Mucosa of gallbladder (tissue), 1 donor: Measurements from ENCODE around the gene TMEM39A. TPM values are rescaled to one million over a fixed set of nuclear protein-coding genes. Genes with fewer than 3 reads are reported as not detected.

ENCODE experiments used
- DNase-seq: peaks from one replicate; pipeline ENCODE4 v3.0.0-alpha.2; 2020; ENCODE audit warnings: low spot score
- total RNA-seq: library from RNA; stranded (reverse); gene quantifications from one replicate; pipeline ENCODE4 v1.2.1, GENCODE V29; 2021
- donor health status: DM: no; HTN: no; CAD: no.

Gene TMEM39A, protein sequence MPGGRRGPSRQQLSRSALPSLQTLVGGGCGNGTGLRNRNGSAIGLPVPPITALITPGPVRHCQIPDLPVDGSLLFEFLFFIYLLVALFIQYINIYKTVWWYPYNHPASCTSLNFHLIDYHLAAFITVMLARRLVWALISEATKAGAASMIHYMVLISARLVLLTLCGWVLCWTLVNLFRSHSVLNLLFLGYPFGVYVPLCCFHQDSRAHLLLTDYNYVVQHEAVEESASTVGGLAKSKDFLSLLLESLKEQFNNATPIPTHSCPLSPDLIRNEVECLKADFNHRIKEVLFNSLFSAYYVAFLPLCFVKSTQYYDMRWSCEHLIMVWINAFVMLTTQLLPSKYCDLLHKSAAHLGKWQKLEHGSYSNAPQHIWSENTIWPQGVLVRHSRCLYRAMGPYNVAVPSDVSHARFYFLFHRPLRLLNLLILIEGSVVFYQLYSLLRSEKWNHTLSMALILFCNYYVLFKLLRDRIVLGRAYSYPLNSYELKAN
- total RNA-seq: 35.3 TPM

DNA sequence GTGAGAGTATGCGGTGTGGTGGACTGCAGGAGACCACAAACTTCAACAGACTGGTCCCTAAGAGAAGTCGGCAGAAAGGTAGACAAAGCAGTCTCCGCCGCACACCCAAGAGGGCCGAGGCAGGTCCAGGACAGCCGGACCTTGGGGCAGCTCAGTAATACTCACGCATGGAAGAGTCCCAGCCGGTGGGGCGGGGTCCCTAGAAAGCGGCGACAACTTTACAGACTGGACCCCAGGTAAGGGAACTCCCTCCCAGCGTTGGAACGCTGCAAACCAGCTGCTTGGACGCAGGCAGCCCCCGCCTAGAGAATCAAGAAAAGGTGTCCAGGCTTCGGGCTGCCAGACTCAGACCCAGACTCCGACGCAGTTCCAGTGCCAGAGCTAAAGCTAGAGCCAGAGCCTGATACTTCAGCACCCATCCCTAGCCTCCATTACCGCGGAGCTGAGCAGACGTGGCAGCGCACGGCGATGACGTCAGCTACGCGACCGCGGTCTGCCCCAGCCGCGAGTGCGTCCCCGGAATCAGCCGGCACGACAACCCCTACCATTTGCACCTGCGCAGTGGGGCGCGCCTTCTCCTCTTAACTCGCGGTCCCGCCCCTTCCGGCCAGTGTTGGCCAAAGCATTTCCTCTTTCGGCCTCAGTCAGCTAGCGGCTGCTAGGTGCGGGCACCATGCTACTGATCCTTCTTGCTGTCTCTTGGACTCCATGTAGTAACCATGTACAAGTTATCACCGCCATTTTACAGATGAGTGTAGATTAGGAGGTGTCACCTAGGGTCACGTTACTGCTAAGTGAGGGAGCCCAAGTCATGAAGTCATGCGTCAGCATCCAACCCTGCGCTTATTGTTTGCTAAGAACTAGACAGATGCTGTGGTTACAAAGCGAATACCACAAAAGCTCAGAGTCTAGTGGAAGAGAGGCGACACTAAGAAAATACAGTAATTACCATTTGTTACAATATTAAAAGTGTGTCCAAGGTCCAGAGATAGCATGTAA, at the start of gene TMEM39A:
TMEM39A (minus strand) TSS at position 445 of the 999 bp plus-strand sequence. CDS start 1,541 bp downstream, outside the sequence.
- DNase-seq: peak; percentile 99

DNA sequence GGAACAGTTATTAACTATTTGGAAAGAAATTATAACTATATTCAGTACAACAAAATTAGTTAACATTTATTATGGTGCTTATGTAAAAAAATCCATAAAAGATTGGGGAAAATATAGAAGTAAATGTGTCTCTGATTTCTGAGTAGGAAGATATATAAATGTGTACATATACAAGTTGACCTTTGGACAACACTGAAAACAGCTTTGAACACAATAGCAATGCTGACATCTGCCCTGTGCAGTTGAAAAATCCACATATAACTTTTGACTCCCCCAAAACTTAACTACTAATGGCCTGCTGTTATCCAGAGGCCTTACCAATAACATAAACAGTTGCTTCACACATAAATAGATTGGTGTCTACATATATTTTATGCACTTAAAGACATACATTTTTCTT, 47.3 kb upstream of the TMEM39A start:
- no peak for DNase-seq

- no peak for DNase-seq
Measured at GRCh38 chr3:119508172-119508845, 44.9 kb upstream of the TMEM39A start.

- DNase-seq: no peak
Measured at GRCh38 chr3:119507404-119507803, 44.0 kb upstream of the TMEM39A start.

DNA sequence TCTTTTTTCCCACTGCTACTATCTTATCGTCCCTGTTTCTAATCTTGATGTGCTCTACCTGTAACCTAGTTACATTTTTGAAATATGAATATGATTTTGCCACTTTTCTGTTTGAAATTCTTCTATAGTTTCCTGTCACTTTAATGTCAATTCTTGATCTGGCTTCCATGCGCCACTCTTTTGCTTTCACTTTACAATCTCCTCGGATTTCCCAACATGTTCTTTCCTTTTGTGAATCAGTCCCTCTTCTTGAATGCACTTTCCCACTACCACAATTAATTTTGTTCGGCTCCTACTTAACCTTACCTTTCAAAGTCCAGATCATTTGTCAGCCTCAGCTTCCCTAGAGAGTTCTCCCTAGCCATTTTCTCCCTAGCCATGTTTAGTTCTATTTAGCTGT, 43.2 kb upstream of the TMEM39A start:
- DNase-seq: no peak

GRCh38 chr3:119500901-119501300, 37.5 kb upstream of the TMEM39A start:
- DNase-seq: no peak

DNA sequence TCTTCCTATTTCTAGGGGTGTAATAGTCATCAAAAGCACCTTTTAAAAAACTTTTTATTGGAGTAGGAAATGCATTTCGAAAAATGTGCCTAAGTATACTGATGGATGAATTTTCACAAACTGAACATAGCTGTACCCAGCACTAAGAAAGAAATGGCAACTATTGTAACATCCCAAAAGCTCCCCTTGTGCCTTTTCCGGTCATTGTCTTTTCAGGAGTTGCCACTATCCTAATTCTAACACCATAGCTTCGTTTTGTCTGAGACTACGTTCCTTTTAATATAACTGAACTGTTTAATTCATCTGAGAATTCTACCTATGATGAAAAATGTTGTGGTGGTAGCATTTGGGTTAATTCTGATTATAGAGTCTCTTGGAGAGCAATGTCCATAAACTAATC, 36.9 kb upstream of the TMEM39A start:
- DNase-seq: no peak

- DNase-seq: peak; percentile 97
Measured at GRCh38 chr3:119498186-119499011, 35.0 kb upstream of the TMEM39A start, which contains the start of gene TIMMDC1. Gene TIMMDC1, plus strand, starts transcription at chr3:119498547. Its CDS starts 187 bp downstream, at chr3:119498734.

- DNase-seq: no peak
Measured at GRCh38 chr3:119497820-119498185, 34.4 kb upstream of the TMEM39A start.

DNA sequence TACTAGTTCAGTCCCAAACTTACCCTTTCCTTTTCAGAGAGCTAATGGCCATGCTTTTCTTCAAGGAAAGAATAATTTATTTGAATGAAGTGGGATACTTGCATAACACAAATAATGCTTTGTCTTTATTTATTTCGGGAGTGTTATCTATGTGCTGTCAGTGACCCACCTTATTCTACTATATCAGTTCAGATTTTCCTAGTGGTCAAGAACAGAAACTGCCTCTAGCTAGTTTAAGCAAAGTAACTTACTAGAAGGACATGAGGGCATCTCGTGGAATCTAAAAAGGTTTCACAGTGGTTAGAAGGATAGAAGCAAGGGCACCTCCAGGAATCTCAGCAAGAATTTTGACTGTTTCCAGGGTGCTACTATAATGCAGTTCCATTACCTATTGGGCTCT, 31.2 kb upstream of the TMEM39A start:
- DNase-seq: no peak

DNA sequence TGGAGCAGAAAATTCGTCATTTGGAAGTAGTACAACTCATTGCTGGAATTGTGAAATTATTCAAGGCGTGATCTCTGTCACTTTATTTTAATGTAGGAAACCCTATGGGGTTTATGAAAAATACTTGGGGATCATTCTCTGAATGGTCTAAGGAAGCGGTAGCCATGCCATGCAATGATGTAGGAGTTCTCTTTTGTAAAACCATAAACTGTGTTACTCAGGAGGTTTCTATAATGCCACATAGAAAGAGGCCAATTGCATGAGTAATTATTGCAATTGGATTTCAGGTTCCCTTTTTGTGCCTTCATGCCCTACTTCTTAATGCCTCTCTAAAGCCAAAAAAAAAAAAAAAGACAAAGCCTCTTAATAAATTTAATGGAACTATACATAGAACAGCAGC, 29.4 kb upstream of the TMEM39A start:
- DNase-seq: no peak

DNA sequence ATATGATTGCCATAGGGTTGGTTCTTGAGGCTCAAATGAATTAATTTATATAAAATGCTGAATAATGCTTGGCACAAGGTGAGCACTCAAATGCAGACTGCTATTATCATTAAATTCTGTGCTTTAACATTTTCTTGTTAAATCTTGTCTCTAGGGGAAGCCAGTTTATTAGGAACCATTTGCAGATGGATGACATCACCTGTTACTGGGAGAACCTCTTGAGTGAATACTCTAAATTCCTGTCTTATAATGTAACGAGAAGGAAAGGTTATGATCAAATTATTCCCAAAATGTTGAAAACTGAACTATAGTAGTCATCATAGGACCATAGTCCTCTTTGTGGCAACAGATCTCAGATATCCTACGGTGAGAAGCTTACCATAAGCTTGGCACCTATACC, 28.7 kb upstream of the TMEM39A start:
- DNase-seq: no peak

- DNase-seq: no peak
Measured at GRCh38 chr3:119490153-119490552, 26.7 kb upstream of the TMEM39A start.

DNA sequence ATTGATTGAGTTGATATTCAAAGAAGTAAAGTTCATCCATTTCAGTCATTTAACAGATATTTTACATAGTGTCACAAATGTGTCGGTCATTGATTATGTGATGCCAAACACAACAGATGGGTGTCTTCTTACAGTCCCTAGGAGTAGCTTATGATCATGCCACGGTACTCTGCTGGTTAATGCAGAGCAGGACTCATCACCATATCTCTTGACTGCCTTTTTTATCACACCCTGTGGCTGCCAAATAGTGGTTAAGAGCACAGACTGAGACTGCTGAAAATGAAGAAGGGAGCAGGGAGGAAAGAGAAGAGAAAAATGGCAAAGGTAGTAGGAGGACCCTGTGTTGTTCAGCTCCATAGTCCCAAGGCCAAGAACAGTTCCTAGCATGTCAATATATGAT, 22.1 kb upstream of the TMEM39A start:
- DNase-seq: no peak

GRCh38 chr3:119483101-119483500, 19.7 kb upstream of the TMEM39A start:
- no peak for DNase-seq

DNA sequence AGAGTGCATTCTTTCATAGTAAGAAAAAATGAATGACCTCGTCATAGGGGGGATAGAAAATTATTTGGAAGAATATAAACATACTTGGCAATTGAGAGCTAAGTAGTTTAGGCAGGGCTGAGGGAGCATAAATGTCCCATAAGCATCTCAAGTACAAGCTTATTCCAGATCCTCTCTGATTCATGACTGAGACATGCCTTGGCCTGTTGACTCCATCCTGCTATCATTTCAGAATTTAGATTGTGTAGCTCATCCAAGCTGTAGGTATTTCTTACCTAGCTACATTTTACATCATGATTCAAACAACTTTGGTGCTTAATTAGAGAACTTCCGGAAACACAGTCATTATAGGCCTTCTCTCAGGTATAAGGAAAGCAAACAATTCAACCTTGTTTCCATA, 17.7 kb upstream of the TMEM39A start:
- DNase-seq: no peak

DNA sequence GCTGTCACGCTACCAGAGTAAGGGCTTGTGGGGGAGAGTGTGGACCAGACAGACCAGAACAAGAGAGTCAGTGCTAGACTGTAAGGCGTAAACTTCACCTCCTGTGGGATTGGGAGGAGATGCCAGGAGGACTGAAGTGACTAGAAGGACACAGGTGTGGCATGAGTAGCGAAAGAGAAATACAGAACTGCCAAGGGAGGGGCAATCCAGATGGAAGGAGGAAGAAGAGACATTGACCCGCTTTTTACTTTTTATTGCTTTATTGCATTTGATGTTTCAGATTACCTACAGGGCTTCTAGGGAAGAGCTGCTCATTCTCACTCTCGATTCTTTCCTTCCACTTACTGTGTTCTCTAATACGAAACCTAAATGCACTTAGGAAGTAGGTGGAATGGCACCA, 7.5 kb upstream of the TMEM39A start:
- DNase-seq: no peak

- DNase-seq: no peak
Measured at GRCh38 chr3:119469418-119470189, 6.2 kb upstream of the TMEM39A start.

DNA sequence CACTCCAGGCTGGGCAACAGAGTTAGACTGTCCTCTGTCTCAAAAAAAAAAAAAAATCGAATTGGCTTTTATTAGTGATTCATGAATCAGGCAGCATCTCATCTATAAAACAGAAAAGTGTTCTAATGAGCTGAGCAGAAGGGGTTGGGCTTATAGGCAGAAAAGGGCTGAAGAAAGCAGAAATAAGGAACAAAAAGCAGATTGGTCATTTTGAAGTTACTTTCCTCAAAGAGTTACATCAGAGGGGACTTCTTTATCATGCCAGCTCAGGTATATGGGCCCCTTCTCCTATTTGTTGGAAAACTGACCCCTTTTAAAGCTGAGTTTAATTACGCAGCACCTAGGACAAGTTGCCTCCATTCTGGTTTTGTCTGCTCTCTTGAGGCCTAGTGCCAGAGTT, 4.6 kb upstream of the TMEM39A start:
- no peak for DNase-seq

DNA sequence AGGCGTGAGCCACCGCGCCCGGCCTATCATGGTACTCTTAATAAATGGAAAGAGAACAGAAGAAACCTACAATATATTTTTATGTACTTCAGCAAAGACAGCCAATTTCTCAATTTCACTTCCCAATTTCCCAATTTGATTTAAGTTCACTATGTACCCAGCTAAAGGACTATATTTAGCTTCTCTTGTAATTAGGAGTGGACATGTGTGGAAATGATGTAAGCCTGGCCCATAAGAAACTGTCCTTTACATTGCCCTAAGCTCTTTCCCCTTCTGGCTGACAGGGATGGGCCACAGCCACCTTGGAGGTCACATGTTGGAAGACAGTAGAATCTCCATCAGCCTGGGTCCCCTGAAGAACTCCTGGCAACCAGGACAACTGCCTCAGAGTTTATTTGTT, 6.2 kb downstream of the TMEM39A start:
- no peak for DNase-seq
